Sigmoid colon (tissue), 7 donors: ENCODE results near the gene SORBS1. TPM values are rescaled to one million over a fixed set of nuclear protein-coding genes. Genes with fewer than 3 reads are reported as not detected.

Source experiments
- DNase-seq: peaks from one replicate; pipeline ENCODE4 v3.0.0-alpha.2; 2019
- H3K27ac ChIP-seq, 4 donors: fragments of 200-600 bp; sonication (generic); one replicate each; pipeline ENCODE4 v1.5.1; 2016 to 2019; ENCODE audit warnings: mild to moderate bottlenecking in 1 of 4
- H3K27me3 ChIP-seq, 3 donors: fragments of 200-600 bp; sonication (generic); one replicate each; pipeline ENCODE4 v1.5.1; 2019; ENCODE audit warnings: mild to moderate bottlenecking in 1 of 3
- H3K36me3 ChIP-seq, 4 donors: fragments of 200-600 bp; sonication (generic); one replicate each; pipeline ENCODE4 v1.5.1; 2016 to 2019
- H3K4me1 ChIP-seq, 4 donors: fragments of 200-600 bp; sonication (generic); one replicate each; pipeline ENCODE4 v1.5.1; 2017 to 2019
- H3K4me3 ChIP-seq, 4 donors: fragments of 200-600 bp; sonication (generic); one replicate each; pipeline ENCODE4 v1.5.1; 2017 to 2019; ENCODE audit warnings: mild to moderate bottlenecking in 2 of 4, moderate library complexity in 1 of 4
- H3K9me3 ChIP-seq, 4 donors: fragments of 200-600 bp in 3 of 4; sonication (generic) in 3 of 4; one replicate each; pipeline versions ENCODE4 v1.5.1 to v1.6.1; 2013 to 2019
- EP300 ChIP-seq, 4 donors: sonication (generic); formaldehyde crosslinking; IDR thresholded peaks; one replicate each; pipeline ENCODE4 v1.6.1; 2017; ENCODE audit warnings: antibody characterized with exemption in 4 of 4
- POLR2A ChIP-seq, 2 donors: fragments of 450-650 bp; IDR thresholded peaks; one replicate each; pipeline ENCODE4 v1.6.1; 2016; ENCODE audit warnings: antibody characterized with exemption in 2 of 2, mild to moderate bottlenecking in 2 of 2, moderate library complexity in 2 of 2
- POLR2AphosphoS5 ChIP-seq, 4 donors: sonication (generic); formaldehyde crosslinking; IDR thresholded peaks; one replicate each; pipeline ENCODE4 v1.6.1; 2017; ENCODE audit warnings: antibody characterized with exemption in 4 of 4
- WGBS, 2 donors: extraction: QIAGEN DNeasy Blood & Tissue Kit; methylation state at CpG; one replicate each; pipeline ENCODE4 v1.1.7; 2013; 5-methylcytosine and 5-hydroxymethylcytosine counted together
- intact Hi-C: fragments of 100-400 bp; cut with DNase I; formaldehyde crosslinking; loops from one replicate; pipeline ENCODE4 v1.15.1; 2023
- polyA plus RNA-seq, 3 donors: library from polyadenylated mRNA; stranded (reverse); fragments of 200-250 nt; gene quantifications; one replicate each; pipeline ENCODE4 v1.2.3, GENCODE V29; 2013
- total RNA-seq, 4 donors: library from RNA; depleted of rRNA; stranded (reverse); fragments of >200 nt; gene quantifications; one replicate each; pipeline ENCODE4 v1.1.0, GENCODE V29; 2016
- TF ChIP-seq, protein P1 (sequence below), 4 experiments: fragments of 450-650 bp in 3 of 4; fragments of 200-600 bp in 1 of 4; IDR thresholded peaks; one replicate each; pipeline ENCODE4 v1.5.1; 2016 to 2019; ENCODE audit warnings: antibody characterized with exemption in 4 of 4, mild to moderate bottlenecking in 3 of 4, moderate library complexity in 2 of 4
- donor health status: healthy with polysubstance abuse.
- donor health status: Bipolar disorder and iron deficiency.
- donor health status: healthy.

The SORBS1 gene
- total and polyA plus RNA-seq, 7 donors, result 8.1 to 1,403 (median 664) TPM

DNA sequence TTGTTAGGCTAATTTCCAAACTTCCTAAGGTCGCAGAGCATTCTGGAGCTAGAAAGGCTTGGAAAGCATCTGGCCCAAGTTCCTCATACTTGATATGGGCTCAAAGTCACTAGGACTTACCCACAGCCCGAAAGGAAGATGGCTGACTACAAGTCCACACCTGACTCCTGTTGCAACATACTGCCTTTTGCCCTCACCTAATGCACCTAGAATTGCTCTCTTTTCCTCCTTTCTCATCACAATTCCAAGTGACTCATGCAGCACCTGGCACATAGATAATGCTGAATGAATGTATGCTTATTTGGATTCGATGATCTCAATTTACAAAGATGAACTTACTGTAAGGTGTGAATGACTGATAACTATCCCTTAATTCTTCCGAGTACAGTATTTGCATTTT is 131.5 kb downstream of the SORBS1 start:
- 73 to 90% methylated on average over 4 of the region's 4 CpGs for WGBS, 2 donors
- Histone ChIP-seq H3K27ac (peak overlapping the region; percentile 84 to 98 (median 90)), H3K27me3 (no peaks in the 10 kb centered on the region), H3K9me3 (no peaks in the 10 kb centered on the region), H3K36me3 (peaks cover 0 to 90% (median 20%) of the 10 kb centered on the region in 4 donors), H3K4me3 (no peak overlapping the region), H3K4me1 (peaks cover 0 to 98% (median 93%) of the 10 kb centered on the region in 4 donors)
- intact Hi-C loops, result loop anchor here (1.0 to 5.0 kb wide), 3 partner anchors 57 to 172 kb away; no protein-coding TSS in a partner anchor
- TF ChIP-seq POLR2AphosphoS5 (IDR thresholded peaks at IDR 0.05), result peak in 1 of 4 donors; percentile 5
- TF ChIP-seq, protein P1, sequence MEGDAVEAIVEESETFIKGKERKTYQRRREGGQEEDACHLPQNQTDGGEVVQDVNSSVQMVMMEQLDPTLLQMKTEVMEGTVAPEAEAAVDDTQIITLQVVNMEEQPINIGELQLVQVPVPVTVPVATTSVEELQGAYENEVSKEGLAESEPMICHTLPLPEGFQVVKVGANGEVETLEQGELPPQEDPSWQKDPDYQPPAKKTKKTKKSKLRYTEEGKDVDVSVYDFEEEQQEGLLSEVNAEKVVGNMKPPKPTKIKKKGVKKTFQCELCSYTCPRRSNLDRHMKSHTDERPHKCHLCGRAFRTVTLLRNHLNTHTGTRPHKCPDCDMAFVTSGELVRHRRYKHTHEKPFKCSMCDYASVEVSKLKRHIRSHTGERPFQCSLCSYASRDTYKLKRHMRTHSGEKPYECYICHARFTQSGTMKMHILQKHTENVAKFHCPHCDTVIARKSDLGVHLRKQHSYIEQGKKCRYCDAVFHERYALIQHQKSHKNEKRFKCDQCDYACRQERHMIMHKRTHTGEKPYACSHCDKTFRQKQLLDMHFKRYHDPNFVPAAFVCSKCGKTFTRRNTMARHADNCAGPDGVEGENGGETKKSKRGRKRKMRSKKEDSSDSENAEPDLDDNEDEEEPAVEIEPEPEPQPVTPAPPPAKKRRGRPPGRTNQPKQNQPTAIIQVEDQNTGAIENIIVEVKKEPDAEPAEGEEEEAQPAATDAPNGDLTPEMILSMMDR (IDR thresholded peaks at IDR 0.05), result no peak
- no peak for TF ChIP-seq POLR2A (IDR thresholded peaks at IDR 0.05)
- no peak for TF ChIP-seq EP300 (IDR thresholded peaks at IDR 0.05)
- DNase-seq, result no peak

- no peaks in the 10 kb centered on the region for H3K9me3 ChIP-seq
- intact Hi-C loops, result loop anchor here (5.0 kb wide), 1 partner anchor 56 kb away; no protein-coding TSS in a partner anchor
- peaks cover 0 to 97% (median 93%) of the 10 kb centered on the region in 4 donors for H3K4me1 ChIP-seq
- peak overlapping the region; percentile 84 to 98 (median 90) for H3K27ac ChIP-seq
- TF ChIP-seq POLR2AphosphoS5 (IDR thresholded peaks at IDR 0.05) (peak in 3 of 4 donors; percentile 36 to 38 (median 36)), EP300 (IDR thresholded peaks at IDR 0.05) (no peak)
- H3K4me3 ChIP-seq, result no peak overlapping the region
- peaks cover 0 to 93% (median 21%) of the 10 kb centered on the region in 4 donors for H3K36me3 ChIP-seq
- no peak for DNase-seq
- 92 to 93% methylated on average over 2 of the region's 2 CpGs for WGBS, 2 donors
- no peaks in the 10 kb centered on the region for H3K27me3 ChIP-seq
Observed at GRCh38 chr10:95428701-95429100, 132.5 kb downstream of the SORBS1 start.

DNA sequence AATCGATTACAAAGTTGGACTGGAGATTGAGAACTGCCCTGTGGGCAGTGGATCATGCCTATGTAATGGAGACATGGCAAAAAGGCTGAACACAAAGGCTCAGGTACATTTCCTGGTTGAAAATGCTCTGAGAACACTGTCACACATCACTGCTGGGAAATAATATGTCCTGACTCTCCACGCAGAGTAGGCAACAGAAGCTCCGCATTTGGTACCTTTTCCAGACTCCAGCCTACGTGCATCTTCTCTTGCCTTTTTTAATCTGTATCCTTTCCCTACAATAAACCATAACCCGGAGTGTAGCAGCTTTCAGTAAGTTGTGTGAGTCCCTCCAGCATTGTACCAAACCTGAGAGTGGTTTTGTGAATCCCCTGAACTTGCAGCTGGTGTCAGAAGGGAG is 134.7 kb downstream of the SORBS1 start:
- H3K9me3 ChIP-seq, result no peaks in the 10 kb centered on the region
- H3K27ac ChIP-seq, result peak overlapping the region; percentile 84 to 98 (median 90)
- TF ChIP-seq POLR2AphosphoS5 (IDR thresholded peaks at IDR 0.05) (no peak), POLR2A (IDR thresholded peaks at IDR 0.05) (no peak), EP300 (IDR thresholded peaks at IDR 0.05) (no peak)
- TF ChIP-seq, protein P1 (IDR thresholded peaks at IDR 0.05), result no peak
- DNase-seq, result no peak
- H3K4me3 ChIP-seq, result no peak overlapping the region
- 83 to 87% methylated on average over 5 of the region's 5 CpGs for WGBS, 2 donors
- H3K36me3 ChIP-seq, result peaks cover 0 to 88% (median 25%) of the 10 kb centered on the region in 4 donors
- H3K4me1 ChIP-seq, result peaks cover 0 to 97% (median 93%) of the 10 kb centered on the region in 4 donors
- H3K27me3 ChIP-seq, result no peaks in the 10 kb centered on the region
- intact Hi-C loops, result loop anchor here (5.0 kb wide), 1 partner anchor 54 kb away; no protein-coding TSS in a partner anchor

- intact Hi-C loops, result loop anchor here (5.0 kb wide), 1 partner anchor 54 kb away; no protein-coding TSS in a partner anchor
- Histone ChIP-seq H3K27me3 (no peaks in the 10 kb centered on the region), H3K9me3 (no peaks in the 10 kb centered on the region), H3K4me3 (no peak overlapping the region), H3K36me3 (peaks cover 0 to 88% (median 28%) of the 10 kb centered on the region in 4 donors), H3K27ac (peak overlapping the region; percentile 84 to 98 (median 90)), H3K4me1 (peaks cover 0 to 97% (median 94%) of the 10 kb centered on the region in 4 donors)
- DNase-seq, result peak; percentile 35
- TF ChIP-seq POLR2A (IDR thresholded peaks at IDR 0.05) (no peak), EP300 (IDR thresholded peaks at IDR 0.05) (no peak), POLR2AphosphoS5 (IDR thresholded peaks at IDR 0.05) (peak in 1 of 4 donors; percentile 8)
- TF ChIP-seq, protein P1 (IDR thresholded peaks at IDR 0.05), result no peak
- WGBS, 2 donors, result 72 to 86% methylated on average over 2 of the region's 2 CpGs
Observed at GRCh38 chr10:95425592-95426465, 135.3 kb downstream of the SORBS1 start.
